Cardiac fibroblast (primary cell): ENCODE data around the gene KRT82.

Source experiments
- DNase-seq, 2 donors: peaks; one replicate each; pipeline versions ENCODE4 v3.0.0 to v3.0.0-alpha.2; 2010; ENCODE audit warnings: low read depth in 2 of 2
- H3K4me3 ChIP-seq, 2 donors: replicated peaks in 1 of 2; 1 replicate in 1 of 2; 2 replicates in 1 of 2; pipeline ENCODE4 v1.5.1; 2011; ENCODE audit warnings: low read depth in 2 of 2, low read length in 2 of 2, mild to moderate bottlenecking in 2 of 2, moderate library complexity in 1 of 2
- CTCF ChIP-seq: IDR thresholded peaks from one replicate; pipeline ENCODE4 v1.5.1; 2011; ENCODE audit warnings: low read depth, mild to moderate bottlenecking, low read length, inconsistent platforms

The KRT82 gene

DNA sequence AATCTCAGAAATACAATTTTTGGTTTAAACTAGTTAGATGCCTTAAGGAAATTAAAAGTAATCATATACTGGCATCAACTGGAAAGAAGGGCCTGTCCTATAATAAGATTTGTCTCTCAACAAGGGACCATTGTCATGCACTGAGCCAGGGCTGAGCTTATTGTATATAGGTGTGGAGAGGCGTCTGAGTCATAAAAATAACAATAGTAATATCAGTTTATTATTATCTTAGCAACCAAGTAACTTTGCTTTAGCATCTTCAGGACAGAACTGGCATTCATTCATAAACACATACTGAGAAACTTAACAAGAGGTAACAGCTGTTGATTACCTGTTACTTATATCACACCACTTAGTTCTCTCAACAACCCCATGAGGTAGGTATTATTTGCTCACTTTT, 20.9 kb upstream of the KRT82 start:
- no peak for TF ChIP-seq CTCF
- H3K4me3 ChIP-seq: no peak overlapping the region
- no peak for DNase-seq

- no peak for DNase-seq
- no peak overlapping the region for H3K4me3 ChIP-seq
- TF ChIP-seq CTCF: no peak
Observed at GRCh38 chr12:52426034-52426433, 19.9 kb upstream of the KRT82 start.

DNA sequence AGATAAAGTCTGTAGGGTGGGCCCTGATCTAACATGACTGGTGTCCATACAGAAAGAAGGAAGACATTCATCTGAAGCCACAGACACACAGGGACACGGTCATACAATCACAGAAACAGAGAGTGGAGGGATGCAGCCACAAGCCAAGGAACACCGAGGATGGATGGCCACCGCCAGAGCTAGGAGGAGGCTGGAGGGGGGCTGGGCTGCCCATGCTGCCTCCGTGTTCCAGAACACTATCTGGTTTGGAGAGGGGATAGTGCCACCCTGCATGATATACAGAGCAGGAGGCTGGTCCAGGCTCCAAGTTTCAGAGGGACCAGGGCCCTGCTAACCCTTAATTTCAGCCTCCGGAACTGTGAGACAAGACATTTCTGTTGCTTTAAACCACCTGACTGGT, 19.3 kb upstream of the KRT82 start:
- H3K4me3 ChIP-seq: no peak overlapping the region
- no peak for DNase-seq
- no peak for TF ChIP-seq CTCF

- no peak overlapping the region for H3K4me3 ChIP-seq
- TF ChIP-seq CTCF: no peak
Observed at GRCh38 chr12:52423661-52424500, 17.7 kb upstream of the KRT82 start.

DNA sequence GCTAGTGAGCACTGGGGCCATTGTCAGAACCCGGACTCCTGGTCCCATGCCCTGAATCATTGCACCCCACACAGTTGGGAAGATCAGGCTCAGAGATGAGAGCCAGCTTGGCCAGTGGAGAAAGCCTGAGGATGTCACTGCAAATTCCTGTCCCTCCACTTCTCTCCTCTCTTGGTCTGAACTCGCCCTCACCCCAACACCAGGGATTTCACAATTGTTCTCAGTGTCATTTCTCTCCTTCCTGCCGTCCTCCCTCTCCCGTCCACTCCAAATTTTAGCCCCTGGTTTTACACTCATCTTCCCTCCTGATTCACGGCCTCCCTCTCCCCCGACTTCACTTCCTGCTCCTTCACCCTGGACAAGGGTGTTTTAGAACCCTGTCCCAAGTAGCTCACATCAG, 16.9 kb upstream of the KRT82 start:
- peak in 1 of 2 donors; percentile 39 for DNase-seq
- no peak overlapping the region for H3K4me3 ChIP-seq
- no peak for TF ChIP-seq CTCF

More at GRCh38 chr12:52423661-52424500, 17.7 kb upstream of the KRT82 start:
- no peak for DNase-seq

DNA sequence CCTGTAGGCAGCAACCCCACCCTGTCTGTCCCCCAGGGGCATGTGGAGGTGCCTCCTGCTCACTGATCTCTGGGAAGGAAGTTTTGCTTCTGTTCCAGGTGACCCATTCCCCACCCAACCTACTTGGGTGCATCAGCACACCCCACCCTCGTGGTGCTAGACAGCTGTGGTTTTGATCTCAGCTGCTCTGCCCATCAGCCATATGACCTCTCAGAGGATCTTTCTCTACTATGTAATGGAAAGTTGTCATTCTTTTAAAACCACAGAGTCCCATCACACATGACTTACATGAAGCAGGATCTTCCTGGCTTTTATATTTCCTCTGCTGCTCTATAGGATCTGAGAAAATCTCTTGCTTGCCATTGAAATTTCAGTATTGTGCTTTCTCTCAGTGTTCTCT, 13.5 kb upstream of the KRT82 start:
- no peak for TF ChIP-seq CTCF
- DNase-seq: no peak
- no peak overlapping the region for H3K4me3 ChIP-seq
